Cerebellar nuclear complex (tissue), 1 donor: ENCODE measurements around the gene FCER1G.
"Not testable (repeated sequence)": the region's sequence is repeated elsewhere in the genome, so short reads cannot be mapped to it uniquely, and the experiment has no call there.

Experiments
- DNase-seq, 2 experiments: peaks; one replicate each; lab custom pipeline; 2025; lab: John Stamatoyannopoulos, UW

The FCER1G gene

DNA sequence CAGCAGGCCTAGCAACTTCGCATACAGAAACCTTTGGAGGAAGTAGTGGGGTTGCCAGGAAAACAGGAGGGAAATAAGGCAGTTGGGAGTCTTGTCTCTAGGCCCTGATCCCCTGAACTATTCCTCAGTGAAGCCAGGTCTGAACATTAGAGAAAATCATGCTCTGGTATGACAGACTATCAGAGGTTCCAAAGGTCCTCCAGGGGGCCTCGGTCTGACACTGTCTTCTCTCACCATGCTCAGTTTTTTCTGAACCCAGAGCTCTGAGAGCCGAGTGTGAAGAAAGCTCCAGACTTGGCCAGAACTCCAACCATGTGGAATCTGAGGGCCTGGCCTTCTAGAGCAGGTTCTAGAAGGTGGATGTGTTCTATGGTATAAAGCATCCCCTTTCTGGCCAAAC is 14.8 kb downstream of the FCER1G start:
- DNase-seq = no peak

DNA sequence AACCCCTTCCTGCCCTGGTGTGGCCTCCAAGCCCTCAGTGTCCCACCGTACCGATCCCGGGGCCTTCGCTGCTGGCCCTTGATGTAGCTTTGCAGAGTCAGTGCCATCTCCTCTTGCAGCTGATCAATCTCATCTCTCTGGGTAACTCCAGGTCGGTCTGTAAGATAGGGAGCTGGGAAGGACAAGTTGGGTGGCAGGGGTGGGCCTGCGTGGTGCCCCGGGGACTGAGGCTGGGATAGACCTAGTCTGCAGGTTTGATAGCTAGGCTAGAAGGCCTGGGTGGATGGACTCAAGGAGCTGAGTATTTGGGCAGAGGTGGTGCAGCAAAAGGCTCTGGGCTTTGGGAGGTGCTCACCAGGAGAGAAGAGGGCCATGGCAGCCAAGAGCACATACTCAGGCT is 15.7 kb downstream of the FCER1G start:
- no peak for DNase-seq

DNA sequence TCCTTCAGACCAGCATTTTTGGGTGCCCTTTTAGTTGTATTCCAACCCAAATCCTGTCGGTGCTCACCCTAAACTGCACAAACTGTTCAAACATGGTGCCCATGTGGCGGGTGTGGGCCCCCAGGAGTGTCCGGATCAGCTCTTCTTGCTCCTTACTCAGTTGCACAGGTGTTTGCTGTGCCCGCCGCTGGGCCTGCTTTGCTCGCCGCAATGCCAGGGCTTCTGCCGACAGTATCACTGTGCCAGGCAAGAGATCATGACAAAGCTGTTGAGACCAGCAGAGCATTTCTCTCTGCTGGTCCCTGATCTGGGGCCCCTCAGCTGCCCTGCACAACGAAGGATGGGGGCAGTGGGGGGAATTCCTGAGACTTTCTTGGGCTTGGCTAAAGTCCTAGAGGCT is 18.0 kb downstream of the FCER1G start:
- DNase-seq = no peak

DNA sequence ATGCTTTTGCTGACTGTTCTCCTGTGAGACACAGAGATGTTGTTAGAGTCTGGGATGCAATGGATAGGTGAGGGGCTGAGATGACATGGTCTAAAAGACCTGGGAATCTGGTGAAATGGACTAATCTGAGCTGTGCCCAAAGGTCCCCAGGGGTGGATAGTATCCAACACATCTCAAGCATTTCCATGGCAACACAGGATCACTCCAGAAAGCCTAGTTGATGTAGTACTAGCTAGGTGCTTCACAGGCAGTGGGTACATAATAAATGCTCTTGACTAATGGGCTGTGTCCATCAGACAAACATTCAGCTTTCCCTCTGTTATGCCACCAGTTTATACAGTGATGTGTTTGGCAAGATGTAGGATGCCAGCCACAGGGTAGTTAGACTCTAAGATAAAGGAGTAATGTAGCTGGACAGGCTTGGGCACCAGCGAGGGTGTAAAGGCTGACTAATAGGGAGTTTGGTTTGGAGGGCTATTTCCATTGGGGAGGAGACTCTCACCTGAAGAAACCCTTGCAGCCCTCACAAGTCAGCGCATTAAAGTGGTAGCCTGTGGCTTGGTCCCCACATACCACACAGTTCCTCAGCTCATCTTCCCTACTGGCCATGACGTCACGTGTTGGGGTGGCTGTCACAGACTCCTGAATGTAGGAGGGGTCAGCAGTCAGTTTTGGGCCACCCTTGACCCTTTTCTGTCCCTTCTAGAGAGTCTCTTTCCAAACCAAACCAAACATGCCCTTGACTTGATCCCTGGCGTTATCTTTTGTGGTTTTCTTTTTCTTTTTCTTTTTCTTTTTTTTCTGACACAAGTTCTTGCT is 21.1 kb downstream of the FCER1G start:
- DNase-seq = no peak

DNA sequence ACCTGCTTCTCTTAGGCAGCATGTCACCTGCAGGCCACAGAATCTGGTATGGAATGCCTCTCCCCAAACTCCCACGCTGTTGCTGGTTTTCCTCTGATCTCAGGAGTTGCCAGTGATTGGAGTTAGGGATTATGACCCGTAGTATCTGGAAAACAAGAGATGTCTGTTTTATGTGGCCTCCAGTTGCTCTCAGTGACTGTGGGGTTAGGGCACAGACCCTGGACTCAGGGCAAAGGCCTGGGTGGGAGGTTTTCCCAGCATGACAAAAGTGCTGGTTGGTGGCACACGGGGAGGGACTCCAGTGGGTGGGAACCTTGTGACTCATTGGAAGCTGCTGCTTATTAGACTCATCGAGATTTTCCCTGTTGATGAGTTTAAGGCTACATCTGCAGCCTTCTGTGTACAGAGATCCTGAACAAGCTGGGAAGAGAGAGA is 23.0 kb downstream of the FCER1G start, which contains the start of gene NR1I3:
Gene NR1I3 (minus strand): TSS at position 165 of the 435 bp plus-strand sequence. CDS start 1,638 bp downstream, outside the sequence.
- no peak for DNase-seq

DNA sequence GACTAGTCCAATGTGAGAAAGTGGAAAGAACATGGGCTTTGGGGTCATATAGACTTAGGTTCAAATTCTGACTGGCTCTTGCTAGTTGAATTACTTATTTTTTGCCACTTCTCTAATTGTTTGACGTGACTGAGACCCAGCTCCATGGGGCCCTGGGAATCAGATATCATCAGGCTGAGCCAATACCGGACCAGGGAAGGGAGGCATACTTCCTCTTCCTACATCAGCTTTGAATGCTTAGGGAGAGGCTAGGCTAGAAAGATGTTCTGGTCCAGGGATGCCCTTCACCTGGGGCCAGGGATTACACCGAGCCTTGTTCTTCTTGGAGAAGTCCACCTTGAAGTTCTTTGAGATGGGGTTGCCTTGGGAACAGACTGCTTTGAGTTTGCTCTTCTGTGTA is 26.6 kb downstream of the FCER1G start:
- no peak for DNase-seq

DNA sequence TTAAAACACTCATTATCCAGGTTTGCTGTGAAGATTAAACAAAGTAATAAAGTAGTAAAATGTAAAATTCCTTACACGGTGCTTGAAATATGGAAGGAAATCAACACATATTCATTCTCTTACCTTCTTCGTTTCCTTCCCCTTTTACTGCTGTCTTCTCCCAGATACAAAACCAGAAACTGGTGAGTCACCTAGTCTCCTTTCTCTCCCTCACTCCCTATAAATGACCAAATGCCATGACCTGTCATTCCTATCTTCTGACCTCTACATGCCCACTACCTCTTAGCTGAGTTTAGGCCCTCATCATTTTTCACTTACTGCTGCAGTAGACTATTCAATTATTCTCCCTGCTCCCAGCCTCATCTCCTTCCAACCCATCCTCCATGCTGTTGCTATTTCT is 27.2 kb downstream of the FCER1G start:
- DNase-seq = no peak

DNA sequence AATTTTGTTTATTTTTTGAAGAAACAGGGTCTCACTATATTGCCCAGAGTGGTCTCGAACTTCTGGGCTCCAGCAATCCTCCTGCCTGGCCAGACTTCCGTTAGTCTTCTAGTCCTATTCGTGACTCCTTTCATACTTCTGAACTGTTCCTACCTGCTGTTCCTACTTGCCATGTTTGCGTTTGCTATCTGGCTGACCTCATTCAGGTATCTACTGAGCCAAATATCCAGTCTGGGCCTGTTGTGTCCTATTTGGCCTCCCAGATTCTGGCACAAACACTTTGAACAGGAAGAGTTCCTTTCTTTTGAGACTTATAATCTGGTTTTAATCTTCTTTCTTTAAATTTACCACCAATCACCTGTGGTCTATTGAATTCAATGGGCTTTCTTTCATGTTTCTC is 29.8 kb downstream of the FCER1G start:
- DNase-seq = no peak

DNA sequence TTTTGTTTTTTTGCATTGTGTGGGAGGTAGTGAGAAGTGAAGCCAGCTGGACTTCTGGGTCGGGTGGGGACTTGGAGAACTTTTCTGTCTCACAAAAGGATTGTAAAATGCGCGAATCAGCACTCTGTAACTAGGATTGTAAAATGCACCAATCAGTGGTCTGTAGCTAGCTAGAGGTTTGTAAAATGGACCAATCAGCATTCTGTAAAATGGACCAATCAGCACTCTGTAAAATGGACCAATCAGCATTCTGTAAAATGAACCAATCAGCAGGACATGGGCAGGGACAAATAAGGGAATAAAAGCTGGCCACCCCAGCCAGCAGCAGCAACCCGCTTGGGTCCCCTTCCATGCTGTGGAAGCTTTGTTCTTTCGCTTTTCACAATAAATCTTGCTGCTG is 35.0 kb downstream of the FCER1G start:
- not testable (repeated sequence) for DNase-seq

DNA sequence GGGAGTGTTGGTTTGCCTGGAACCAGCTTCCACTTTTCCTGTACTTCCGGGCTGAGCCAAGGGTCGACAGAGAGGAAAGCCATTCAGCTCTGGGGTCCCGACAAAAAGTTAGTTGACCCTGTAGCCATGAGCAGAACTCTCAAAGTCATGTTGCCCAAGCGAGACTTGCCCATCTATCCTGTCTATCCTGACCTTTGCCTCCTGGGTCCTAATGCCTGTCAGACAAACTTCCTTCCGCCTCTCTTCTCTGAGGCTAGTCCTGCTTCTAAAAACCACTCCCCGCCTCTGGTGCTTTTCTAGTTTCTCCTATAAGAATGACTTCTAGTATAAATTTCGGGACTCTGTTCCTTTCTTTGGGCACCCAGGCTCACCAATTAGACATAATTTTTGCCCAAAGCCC is 35.7 kb downstream of the FCER1G start:
- DNase-seq = no peak

DNA sequence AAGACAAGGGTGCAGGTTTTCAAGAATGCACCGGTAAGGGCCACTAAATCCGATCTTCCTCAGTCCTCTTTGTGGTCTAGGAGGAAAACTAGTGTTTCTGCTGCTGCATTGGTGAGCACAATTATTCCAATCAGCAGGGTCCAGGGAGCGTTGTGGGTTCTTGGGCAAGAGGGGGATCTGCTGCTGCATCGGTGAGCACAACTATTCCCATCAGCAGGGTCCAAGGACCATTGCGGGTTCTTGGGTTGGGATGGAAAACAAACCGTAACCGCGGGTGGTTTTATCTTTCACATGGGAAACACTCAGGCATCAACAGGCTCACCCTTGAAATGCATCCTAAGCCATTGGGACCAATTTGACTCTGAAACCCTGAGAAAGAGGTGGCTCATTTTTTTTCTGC is 36.5 kb downstream of the FCER1G start:
- no peak for DNase-seq

DNA sequence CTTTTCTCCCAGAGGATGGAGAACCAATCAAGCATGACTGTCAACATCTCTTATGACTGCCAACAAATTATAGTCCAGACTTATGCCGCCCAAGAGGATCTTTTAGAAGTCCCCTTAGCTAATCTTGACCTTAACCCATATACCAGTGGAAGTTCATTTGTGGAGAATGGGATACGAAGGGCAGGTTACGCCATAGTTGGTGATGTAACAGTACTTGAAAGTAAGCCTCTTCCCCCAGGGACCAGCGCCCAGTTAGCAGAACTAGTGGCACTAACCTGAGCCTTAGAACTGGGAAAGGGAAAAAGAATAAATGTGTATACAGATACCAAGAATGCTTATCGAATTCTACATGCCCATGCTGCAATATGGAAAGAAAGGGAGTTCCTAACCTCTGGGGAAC is 40.2 kb downstream of the FCER1G start:
- DNase-seq = not testable (repeated sequence)

DNA sequence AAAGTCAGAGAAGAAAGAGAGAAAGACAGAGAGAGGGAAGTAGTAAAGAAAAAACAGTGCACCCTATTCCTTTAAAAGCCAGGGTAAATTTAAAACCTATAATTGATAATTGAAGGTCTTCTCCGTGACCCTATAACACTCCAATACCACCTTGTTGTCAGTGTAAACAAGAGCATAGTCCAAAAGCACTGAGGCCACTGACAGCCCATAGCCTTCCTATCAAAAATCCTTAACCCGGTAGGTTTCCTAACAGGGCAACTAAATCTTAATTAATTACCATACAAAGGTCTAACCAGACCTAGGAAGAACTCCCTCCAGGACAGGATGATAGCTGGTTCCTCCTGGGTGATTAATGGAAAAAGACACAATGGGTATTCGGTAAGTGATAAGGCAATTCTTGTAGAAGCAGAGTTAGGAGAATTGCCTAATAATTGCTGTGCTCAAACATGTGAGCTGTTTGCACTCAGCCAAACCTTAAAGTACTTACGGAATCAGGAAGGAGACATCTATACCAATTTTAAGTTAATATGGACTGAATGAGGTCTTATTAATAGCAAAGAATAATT is 40.9 kb downstream of the FCER1G start:
- DNase-seq = not testable (repeated sequence)

DNA sequence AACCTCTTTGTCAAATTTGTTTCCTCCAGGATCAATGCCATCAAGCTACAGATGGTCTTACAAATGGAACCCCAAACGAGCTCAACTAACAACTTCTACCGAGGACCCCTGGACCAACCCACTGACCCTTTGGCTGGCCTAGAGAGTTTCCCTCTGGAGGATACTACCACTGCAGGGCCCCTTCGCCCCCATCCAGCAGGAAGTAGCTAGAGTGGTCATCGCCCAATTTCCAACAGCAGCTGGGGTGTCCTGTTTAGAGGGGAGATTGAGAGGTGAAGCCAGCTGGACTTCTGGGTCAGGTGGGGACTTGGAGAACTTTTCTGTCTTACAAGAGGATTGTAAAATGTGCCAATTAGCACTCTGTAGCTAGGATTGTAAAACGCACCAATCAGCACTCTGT is 42.0 kb downstream of the FCER1G start:
- not testable (repeated sequence) for DNase-seq

DNA sequence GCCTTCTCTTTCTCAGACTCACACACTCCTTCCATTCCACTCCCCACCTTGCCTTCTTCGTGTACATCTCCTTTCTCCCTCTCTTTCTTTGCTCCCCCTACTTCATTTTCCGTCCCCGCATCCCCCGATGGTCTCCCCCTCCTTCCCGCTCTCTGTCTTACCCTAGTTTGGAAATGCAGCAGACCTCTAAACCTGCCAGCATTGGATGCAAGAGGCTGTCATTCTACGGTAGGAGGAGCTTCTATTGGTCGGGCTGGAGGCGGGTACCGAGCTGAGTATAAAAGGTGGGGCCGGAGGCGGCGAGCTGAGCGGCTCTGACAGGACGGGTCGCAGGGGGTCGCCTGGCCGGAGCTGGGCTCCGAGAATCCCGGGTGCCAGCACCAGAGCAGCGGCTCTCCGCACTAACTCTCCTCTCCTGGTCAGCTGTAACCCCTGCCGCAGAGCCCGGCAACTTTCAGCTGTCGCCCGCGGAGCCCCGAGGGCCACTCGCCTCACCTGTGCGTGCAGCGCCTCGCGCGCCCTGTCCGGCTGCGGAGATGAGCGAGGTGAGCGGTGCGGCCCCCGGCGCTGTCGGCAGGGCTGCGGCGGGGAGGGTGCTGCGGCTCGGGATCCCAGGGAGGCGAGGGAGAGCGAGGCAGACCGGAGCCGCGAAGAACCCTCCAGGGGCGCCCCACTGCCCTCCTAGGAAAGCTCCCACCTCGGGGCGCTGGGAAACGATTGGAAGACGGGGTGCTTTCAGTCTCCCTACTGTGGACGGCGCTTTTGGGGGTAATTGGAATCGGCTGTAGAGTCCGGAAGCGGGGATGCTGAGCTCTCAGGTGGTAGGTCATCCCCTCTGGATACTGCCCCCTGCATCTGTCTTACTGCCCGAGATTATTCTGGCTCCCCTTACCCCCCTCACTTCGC is 43.6 kb downstream of the FCER1G start, which contains the start of gene PCP4L1:
Gene PCP4L1 (plus strand): TSS at position 307 of the 906 bp plus-strand sequence. CDS start 230 bp downstream, at position 537.
- no peak for DNase-seq

DNA sequence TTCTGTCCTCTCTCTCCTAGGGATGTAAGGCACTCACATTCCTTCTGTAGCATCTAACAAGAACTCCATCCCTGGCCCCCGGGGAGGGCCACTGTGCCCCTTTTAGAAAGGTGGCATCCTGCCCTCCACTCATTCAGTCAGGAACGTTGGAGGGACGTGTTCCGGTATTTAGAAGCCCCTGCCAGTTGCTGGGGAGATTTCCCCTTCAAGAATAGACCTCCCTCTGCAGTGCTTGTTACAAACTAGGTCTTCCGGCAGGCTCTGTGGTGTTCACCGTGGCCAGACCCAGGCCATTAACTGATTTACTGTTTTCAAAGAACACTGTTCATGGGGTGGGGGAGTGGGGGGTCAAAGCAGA is 44.2 kb downstream of the FCER1G start:
- no peak for DNase-seq

DNA sequence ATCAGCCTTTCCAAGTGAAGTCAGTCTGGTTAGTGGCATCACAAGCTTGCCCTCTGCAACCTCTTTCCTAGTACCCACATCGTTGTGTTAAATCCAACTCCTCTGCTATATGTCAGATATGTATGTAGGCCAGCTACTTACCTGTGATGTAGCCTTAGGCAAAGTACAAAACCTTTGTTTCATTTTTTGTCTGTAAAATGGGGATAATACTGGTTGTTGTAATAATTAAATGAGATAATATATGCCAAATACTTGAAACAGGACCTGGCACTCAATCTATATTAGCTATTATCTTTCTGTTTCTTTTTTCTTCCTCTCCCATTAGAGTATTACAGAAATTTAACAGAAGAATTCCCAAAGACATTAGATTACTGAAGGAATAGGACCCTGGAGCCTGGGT is 44.7 kb downstream of the FCER1G start:
- no peak for DNase-seq

DNA sequence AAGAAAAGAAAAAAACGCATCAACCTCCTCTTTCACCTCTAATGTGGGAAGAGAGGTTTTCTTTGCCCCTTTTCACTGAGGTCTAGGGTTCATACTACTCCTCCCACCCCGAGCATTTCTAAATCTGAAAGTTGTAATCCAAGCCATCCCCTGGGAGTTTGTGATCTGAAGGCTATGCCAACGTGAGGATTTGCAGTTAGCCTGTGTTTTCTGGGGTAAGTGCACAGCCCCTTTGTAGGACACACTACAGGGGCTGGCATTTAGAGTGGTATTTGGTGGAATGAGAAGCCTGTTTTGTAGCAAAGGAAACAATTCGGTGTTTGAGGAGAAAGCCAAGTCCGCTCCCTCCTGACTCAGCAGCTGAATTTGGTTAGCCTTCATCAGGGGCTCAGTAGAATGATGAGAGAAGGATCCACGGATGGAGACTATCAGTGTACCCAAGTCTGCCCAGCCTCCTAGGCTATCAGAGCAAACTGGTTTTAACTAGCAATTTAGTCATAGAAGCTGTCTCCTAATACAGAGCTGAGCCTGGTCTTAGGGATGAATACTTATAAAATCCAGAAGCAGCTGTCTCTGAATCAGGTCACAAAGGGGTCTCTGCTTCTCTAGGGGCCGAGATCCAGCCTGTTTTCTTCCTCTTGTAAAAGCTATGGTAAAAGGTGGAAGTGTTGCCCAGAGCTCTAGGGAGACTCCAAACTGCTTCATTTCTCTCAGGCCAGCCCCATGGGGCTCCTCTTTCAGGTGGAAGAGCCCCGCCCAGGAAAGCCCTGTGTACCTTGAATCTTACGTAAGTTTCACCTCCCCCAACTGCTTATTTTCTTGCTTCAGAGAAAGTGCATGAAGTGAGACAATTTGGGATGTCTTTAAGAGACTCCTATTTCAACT is 45.5 kb downstream of the FCER1G start:
- no peak for DNase-seq

DNA sequence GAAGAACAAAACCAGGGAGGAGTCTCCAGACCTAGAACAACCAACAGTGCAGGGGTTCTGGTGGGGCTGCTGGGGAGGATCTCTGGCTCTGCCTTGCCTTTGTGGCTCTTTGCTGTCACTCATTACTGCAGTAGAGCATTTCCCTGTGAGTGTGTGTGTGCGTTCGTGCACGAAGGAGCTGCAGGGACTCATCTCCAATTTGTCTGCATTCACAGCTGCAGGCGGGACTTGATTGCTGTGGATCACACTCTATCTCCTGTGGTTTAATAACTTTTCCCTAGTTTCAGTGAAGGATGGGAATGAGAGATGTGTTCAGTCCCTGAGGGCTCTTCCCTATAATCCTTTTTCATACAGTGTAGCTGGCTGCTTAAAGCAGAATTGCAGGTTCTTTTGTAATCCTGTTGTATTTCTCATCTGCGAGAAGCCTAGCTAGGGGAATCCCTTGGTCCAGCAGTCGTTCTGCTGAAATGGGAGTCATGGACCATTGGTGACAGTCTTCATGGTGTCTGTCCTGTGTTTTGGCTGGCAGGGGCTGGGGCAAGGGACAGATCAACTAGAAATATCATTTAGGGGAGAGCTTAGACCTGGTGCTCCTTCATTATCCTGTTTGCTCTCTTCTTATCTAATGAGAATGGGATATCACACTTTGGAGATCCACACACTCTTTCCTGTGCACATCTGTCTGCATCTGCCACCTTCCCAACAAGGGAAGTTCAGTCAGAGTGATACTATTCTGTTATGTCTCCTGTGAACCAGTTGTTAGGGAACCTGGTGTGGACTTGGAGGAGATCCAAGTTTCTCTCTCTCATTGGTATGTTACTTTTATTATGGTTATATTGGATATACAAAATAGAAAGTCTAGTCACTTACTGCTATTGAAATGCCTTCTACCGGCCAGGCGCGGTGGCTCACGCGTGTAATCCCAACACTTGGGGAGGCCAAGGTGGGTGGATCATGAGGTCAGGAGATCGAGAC is 46.5 kb downstream of the FCER1G start:
- DNase-seq = no peak

DNA sequence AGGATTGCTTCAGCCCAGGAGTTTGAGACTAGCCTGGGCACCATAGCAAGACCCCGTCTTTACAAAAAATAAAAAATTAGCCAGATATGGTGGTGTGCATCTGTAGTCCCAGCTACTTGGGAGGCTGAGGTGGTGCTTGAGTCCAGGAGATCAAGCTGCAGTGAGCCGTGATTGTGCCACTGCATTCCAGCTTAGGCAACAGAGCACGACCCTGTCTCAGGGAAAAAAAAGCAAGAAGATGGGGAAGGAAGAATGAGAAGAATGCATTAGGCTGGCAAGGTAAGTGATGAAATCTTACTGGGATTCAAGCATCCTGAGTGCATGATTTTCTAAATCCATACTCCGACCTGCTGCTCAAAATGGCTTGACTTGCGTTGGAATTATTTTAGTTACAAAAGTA is 50.2 kb downstream of the FCER1G start:
- no peak for DNase-seq
